Spleen (tissue), 11 donors: ENCODE measurements around the gene KY. TPM values are rescaled to one million over a fixed set of nuclear protein-coding genes. Genes with fewer than 3 reads are reported as not detected.
A peak's percentile ranks its signal among the peaks of the same experiment; 100 is the strongest.

Experiments
- DNase-seq: peaks from one replicate; pipeline ENCODE4 v3.0.0-alpha.2; 2020
- H3K27ac ChIP-seq, 8 donors: fragments of 200-600 bp; sonication (generic) in 7 of 8; 1 replicate in 4 of 8; 2 replicates in 4 of 8; pipeline versions ENCODE4 v1.5.0 to v1.8.0; 2016 to 2021; ENCODE audit warnings: inconsistent platforms in 4 of 8, mild to moderate bottlenecking in 4 of 8, moderate library complexity in 1 of 8
- H3K27me3 ChIP-seq, 7 donors: fragments of 200-600 bp; sonication (generic) in 6 of 7; replicated peaks in 1 of 7; 1 replicate in 4 of 7; 2 replicates in 3 of 7; pipeline versions ENCODE4 v1.5.0 to v1.8.0; 2016 to 2021; ENCODE audit warnings: inconsistent platforms in 3 of 7, mild to moderate bottlenecking in 1 of 7
- H3K36me3 ChIP-seq, 6 donors: fragments of 200-600 bp; sonication (generic) in 5 of 6; 1 replicate in 4 of 6; 2 replicates in 2 of 6; pipeline versions ENCODE4 v1.5.0 to v1.8.0; 2016 to 2021; ENCODE audit warnings: inconsistent platforms in 2 of 6
- H3K4me1 ChIP-seq, 6 donors: fragments of 200-600 bp; sonication (generic) in 5 of 6; 1 replicate in 3 of 6; 2 replicates in 3 of 6; pipeline versions ENCODE4 v1.5.0 to v1.8.0; 2016 to 2021; ENCODE audit warnings: inconsistent platforms in 3 of 6
- H3K4me3 ChIP-seq, 8 donors: fragments of 200-600 bp; sonication (generic) in 7 of 8; 1 replicate in 4 of 8; 2 replicates in 4 of 8; pipeline versions ENCODE4 v1.5.0 to v1.8.0; 2016 to 2021; ENCODE audit warnings: inconsistent platforms in 4 of 8, mild to moderate bottlenecking in 4 of 8, moderate library complexity in 2 of 8
- H3K9me3 ChIP-seq, 8 donors: fragments of 200-600 bp; sonication (generic) in 7 of 8; 1 replicate in 4 of 8; 2 replicates in 4 of 8; pipeline versions ENCODE4 v1.5.0 to v1.8.0; 2016 to 2021; ENCODE audit warnings: inconsistent platforms in 4 of 8
- POLR2A ChIP-seq, 3 donors: fragments of 450-650 bp; IDR thresholded peaks; one replicate each; pipeline ENCODE4 v1.5.1; 2017; ENCODE audit warnings: antibody characterized with exemption in 3 of 3, mild to moderate bottlenecking in 1 of 3
- POLR2AphosphoS5 ChIP-seq, 3 donors: sonication (generic); formaldehyde crosslinking; IDR thresholded peaks; one replicate each; pipeline ENCODE4 v1.5.1; 2017; ENCODE audit warnings: antibody characterized with exemption in 3 of 3
- WGBS, 5 donors: extraction: QIAGEN DNeasy Blood & Tissue Kit in 3 of 5; methylation state at CpG; one replicate each; pipeline versions ENCODE4 v1.1.5 to v1.1.7; 2013 to 2018; 5-methylcytosine and 5-hydroxymethylcytosine counted together
- intact Hi-C: fragments of 100-400 bp; cut with DNase I; formaldehyde crosslinking; loops from one replicate; pipeline ENCODE4 v1.15.0; 2023; ENCODE audit warnings: low total_unique reads
- polyA plus RNA-seq, 3 donors: library from polyadenylated mRNA; stranded (reverse); fragments of 200-250 nt; gene quantifications; one replicate each; pipeline ENCODE4 v1.2.1, GENCODE V29; 2013
- total RNA-seq, 7 donors: library from RNA; depleted of rRNA in 3 of 7; stranded (reverse); fragments of >200 nt in 3 of 7; fragmentation: NEBNext Ultra II Directional in 4 of 7; extraction: Animal tissue kit (Norgen Biotek cat#: 25700) in 4 of 7; gene quantifications; one replicate each; pipeline versions ENCODE4 v1.1.0 to v1.2.1, GENCODE V29; 2016 to 2021
- TF ChIP-seq, protein P1 (sequence below), 11 experiments: fragments of 200-600 bp in 7 of 11; fragments of 450-650 bp in 4 of 11; sonication (generic) in 4 of 11; IDR thresholded peaks in 8 of 11; conservative IDR thresholded peaks in 3 of 11; 1 replicate in 7 of 11; 2 replicates in 4 of 11; pipeline versions ENCODE4 v1.4.0 to v1.8.0; 2016 to 2021; ENCODE audit warnings: antibody characterized with exemption in 11 of 11, inconsistent platforms in 4 of 11, mild to moderate bottlenecking in 1 of 11
- donor health status: healthy with polysubstance abuse.
- donor health status: DM: no; HTN: no; CAD: no; lungs with moderate emphysema.
- donor health status: DM: no; HTN: no; CAD: no.
- donor health status: Bipolar disorder and iron deficiency.
- donor health status: healthy.
- donor health status: DM: no; HTN: no; CAD: no.
- donor health status: DM: yes; HTN: yes; CAD: no.

KY gene
- total and polyA plus RNA-seq, 10 donors = 0.17 TPM; not detected in 9

DNA sequence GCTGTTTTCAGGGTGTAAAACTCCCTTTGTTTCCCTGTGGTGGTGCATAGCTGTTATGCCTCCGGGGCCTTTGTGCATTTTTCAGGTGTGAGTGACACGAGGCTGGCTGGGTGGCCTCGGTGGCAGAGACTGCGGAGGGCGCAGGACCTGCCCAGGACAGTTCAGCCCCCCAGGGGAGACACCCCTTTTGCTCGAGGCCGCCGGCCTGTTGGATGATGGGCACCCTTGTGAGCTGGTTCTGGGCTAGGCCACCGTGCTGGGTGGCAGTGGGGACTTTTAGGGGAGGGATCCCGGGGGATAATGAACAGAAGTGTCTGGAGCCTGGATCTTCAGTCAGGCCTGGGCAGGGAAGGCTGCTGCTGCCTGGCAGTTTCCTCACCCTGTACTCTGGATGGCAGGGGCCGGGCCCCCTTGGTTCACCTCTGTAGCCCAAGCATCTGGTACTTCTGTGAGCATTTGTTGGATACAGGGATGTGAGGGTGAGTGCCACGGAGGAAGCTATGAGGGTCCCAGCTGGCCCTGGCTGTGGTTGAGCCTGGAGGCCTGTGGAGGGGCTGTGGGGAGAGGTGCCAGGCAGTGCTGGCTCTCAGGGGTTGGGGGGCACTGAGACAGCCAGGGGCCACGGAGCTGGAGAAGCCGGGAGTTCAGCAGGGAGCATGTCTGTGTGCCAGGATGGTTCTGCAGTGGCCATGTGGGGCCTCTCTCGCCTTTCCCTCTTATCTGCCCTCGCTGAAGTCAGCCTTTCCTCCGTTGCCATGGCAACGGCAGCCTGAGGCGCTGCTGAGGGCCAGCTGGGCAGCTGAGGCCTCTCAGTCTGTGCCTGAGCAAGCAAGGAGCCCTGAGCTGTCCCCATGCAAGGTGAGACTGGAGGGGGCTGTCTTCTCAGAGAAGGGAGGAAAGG is 49.0 kb downstream of the KY start:
- H3K9me3 ChIP-seq = no peaks in the 10 kb centered on the region
- no peak for DNase-seq
- no peak overlapping the region for H3K4me3 ChIP-seq
- H3K36me3 ChIP-seq = no peaks in the 10 kb centered on the region
- TF ChIP-seq POLR2A (IDR thresholded peaks at IDR 0.05) (no peak), POLR2AphosphoS5 (IDR thresholded peaks at IDR 0.05) (no peak)
- TF ChIP-seq, protein P1, sequence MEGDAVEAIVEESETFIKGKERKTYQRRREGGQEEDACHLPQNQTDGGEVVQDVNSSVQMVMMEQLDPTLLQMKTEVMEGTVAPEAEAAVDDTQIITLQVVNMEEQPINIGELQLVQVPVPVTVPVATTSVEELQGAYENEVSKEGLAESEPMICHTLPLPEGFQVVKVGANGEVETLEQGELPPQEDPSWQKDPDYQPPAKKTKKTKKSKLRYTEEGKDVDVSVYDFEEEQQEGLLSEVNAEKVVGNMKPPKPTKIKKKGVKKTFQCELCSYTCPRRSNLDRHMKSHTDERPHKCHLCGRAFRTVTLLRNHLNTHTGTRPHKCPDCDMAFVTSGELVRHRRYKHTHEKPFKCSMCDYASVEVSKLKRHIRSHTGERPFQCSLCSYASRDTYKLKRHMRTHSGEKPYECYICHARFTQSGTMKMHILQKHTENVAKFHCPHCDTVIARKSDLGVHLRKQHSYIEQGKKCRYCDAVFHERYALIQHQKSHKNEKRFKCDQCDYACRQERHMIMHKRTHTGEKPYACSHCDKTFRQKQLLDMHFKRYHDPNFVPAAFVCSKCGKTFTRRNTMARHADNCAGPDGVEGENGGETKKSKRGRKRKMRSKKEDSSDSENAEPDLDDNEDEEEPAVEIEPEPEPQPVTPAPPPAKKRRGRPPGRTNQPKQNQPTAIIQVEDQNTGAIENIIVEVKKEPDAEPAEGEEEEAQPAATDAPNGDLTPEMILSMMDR (IDR thresholded peaks at IDR 0.05 in 8 of 11, conservative IDR thresholded peaks at IDR 0.05 in 3 of 11) = no peak
- no peak overlapping the region for H3K27ac ChIP-seq
- H3K27me3 ChIP-seq = peaks cover 0 to 23% (median 0%) of the 10 kb centered on the region in 7 donors
- H3K4me1 ChIP-seq = peaks cover 0 to 67% (median 13%) of the 10 kb centered on the region in 6 donors
- WGBS, 5 donors = 59 to 74% (median 70%) methylated on average over 11 to 19 of the region's 19 CpGs
- intact Hi-C loops = no loop called here

DNA sequence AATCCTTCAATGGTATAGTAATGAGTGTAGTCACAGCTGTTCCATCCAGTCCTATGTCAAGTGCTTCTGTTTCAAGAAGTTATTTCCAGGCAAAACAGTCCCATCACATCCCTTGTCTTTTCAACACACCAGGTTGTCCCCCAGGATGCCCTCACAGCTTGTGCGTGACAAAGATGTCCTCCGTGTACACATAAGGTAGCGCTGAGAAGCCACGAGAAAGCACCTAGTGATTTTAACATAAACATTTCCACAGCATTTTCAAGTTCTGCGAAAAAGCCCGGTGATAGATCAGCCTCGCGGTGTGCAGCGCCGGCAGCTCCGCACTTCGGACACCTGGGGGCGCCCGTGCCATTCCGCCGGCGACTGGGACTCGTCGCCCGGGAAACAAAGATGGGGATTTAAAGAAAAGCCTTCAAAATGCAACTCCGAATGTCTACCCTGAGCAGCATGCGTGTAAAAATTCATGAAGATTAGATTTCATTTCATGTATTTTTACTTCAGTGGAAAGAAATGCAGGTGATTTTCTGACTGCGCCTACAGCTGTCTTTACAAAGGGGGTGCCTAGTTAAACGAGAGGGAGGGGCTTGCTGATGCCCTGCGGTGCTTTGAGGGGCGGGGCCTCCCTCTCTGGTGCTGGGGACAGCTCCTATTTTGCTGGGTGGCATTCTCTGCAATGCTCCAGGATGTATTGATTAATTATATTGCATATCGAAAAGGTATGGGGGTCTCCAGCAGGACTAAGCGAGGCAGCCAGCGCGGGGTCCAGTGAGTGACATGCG is 49.9 kb downstream of the KY start:
- intact Hi-C loops = no loop called here
- 13 to 20% (median 15%) methylated on average over 31 of the region's 31 CpGs for WGBS, 5 donors
- TF ChIP-seq POLR2AphosphoS5 (IDR thresholded peaks at IDR 0.05) = no peak
- TF ChIP-seq, protein P1 (IDR thresholded peaks at IDR 0.05 in 8 of 11, conservative IDR thresholded peaks at IDR 0.05 in 3 of 11) = peak; percentile 51 to 96 (median 88)
- H3K27me3 ChIP-seq = peaks cover 0 to 16% (median 0%) of the 10 kb centered on the region in 7 donors
- H3K4me1 ChIP-seq = peaks cover 0 to 58% (median 9%) of the 10 kb centered on the region in 6 donors
- H3K27ac ChIP-seq = peak overlapping the region in 1 of 8 donors; percentile 0
- peak overlapping the region in 1 of 8 donors; percentile 48 for H3K4me3 ChIP-seq
- H3K36me3 ChIP-seq = no peaks in the 10 kb centered on the region
- DNase-seq = peak; percentile 93
- no peaks in the 10 kb centered on the region for H3K9me3 ChIP-seq

DNA sequence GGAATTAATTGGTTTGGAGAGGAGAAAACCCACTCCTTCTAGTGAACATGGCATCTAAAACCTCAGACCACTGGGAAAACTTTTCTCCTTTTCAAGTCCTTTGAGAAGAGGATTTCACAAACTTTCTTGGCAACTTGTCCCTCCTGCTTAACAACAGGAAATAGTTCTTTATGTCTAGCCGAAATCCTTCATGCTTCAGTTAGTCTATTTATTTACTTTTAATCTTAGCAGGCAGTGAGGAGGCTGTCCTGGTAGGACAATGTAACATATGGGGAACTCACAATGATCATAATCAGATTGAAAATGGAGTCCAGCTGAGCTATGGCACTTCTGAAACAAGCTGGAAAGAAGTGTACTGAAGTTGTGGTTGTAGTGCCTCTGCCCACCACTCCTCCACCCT is 50.6 kb downstream of the KY start:
- TF ChIP-seq, protein P1 (IDR thresholded peaks at IDR 0.05 in 8 of 11, conservative IDR thresholded peaks at IDR 0.05 in 3 of 11) = no peak
- TF ChIP-seq POLR2A (IDR thresholded peaks at IDR 0.05) (no peak), POLR2AphosphoS5 (IDR thresholded peaks at IDR 0.05) (no peak)
- WGBS, 5 donors = 11 to 29% (median 23%) methylated on average over 1 of the region's 1 CpG
- no peak for DNase-seq
- Histone ChIP-seq H3K36me3 (no peaks in the 10 kb centered on the region), H3K4me1 (peaks cover 0 to 52% (median 9%) of the 10 kb centered on the region in 6 donors), H3K27me3 (peaks cover 0 to 16% (median 0%) of the 10 kb centered on the region in 7 donors), H3K9me3 (no peaks in the 10 kb centered on the region), H3K4me3 (peak overlapping the region in 1 of 8 donors; percentile 48), H3K27ac (peak overlapping the region in 1 of 8 donors; percentile 0)
- intact Hi-C loops = no loop called here
